Adipocyte (in vitro differentiated cells): ENCODE data around the gene DPYD.

Experiments
- DNase-seq: peaks from one replicate; pipeline ENCODE4 v3.0.0-alpha.2; 2015; ENCODE audit warnings: low read depth
- H3K27me3 ChIP-seq: replicated peaks from 2 replicates; pipeline ENCODE4 v1.7.0; 2013; ENCODE audit warnings: mild to moderate bottlenecking, low read length, moderate library complexity; ENCODE audit not compliant: control insufficient read depth, insufficient read depth
- H3K36me3 ChIP-seq: 2 replicates; pipeline ENCODE4 v1.7.0; 2013; ENCODE audit warnings: low read length, mild to moderate bottlenecking, moderate library complexity; ENCODE audit not compliant: control insufficient read depth, insufficient read depth, severe bottlenecking
- H3K4me1 ChIP-seq: 2 replicates; pipeline ENCODE4 v1.7.0; 2013; ENCODE audit warnings: mild to moderate bottlenecking, low read length, moderate library complexity; ENCODE audit not compliant: control insufficient read depth, insufficient read depth
- H3K4me3 ChIP-seq: 2 replicates; pipeline ENCODE4 v1.7.0; 2013; ENCODE audit warnings: mild to moderate bottlenecking, low read length, moderate library complexity
- H3K9ac ChIP-seq: 2 replicates; pipeline ENCODE4 v1.7.0; 2013; ENCODE audit warnings: mild to moderate bottlenecking, low read length, moderate library complexity
- H3K9me3 ChIP-seq: 2 replicates; pipeline ENCODE4 v1.7.0; 2013; ENCODE audit warnings: mild to moderate bottlenecking, low read length, moderate library complexity; ENCODE audit not compliant: control insufficient read depth

DPYD gene

DNA sequence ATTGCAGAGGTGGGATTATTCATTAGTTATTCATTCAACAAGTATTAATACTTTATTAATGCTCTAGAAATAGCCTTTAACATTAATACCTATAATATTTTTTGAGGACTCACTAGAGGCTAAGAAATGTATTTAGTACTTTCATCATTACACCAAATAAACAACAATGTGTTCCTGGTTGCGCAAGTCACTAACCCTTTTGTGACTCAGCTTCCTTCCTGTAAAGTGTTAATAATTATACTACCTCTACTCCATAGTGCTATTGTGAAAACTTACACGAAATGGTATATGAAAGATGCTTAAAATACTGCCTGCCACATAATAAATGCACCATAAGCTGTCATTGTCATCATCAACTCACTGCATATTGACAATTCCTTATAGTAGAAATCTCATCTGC, 431.0 kb downstream of the DPYD start:
- DNase-seq: peak; percentile 31
- Histone ChIP-seq H3K36me3 (no peaks in the 10 kb centered on the region), H3K4me1 (peaks cover 6% of the 10 kb centered on the region), H3K9me3 (no peaks in the 10 kb centered on the region), H3K9ac (no peak overlapping the region), H3K4me3 (no peak overlapping the region), H3K27me3 (no peaks in the 10 kb centered on the region)

- Histone ChIP-seq H3K4me1 (peaks cover 6% of the 10 kb centered on the region), H3K27me3 (no peaks in the 10 kb centered on the region), H3K4me3 (no peak overlapping the region), H3K9me3 (no peaks in the 10 kb centered on the region), H3K9ac (no peak overlapping the region), H3K36me3 (no peaks in the 10 kb centered on the region)
- no peak for DNase-seq
Measured at GRCh38 chr1:97488530-97488929, 432.3 kb downstream of the DPYD start.

DNA sequence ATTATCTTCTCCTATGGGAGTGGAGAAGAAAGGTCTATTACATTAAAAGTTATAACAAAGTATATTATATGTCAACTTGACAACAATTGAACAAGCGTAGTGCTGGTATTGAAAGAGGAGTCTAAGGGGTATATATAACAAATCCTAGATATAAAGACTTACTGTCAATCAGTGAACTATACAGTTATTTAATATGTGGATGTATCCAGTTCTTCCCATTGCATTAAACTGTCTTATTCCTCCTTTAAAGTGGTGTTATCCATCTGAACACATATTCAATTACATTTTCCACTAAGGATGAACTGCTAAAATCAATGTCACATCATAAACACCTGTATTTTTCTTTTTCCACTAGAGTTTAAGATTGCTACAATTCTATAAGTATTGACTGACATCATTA, 438.8 kb downstream of the DPYD start:
- H3K4me1 ChIP-seq: no peaks in the 10 kb centered on the region
- H3K27me3 ChIP-seq: no peaks in the 10 kb centered on the region
- H3K36me3 ChIP-seq: peaks cover 3% of the 10 kb centered on the region
- H3K4me3 ChIP-seq: no peak overlapping the region
- H3K9ac ChIP-seq: no peak overlapping the region
- H3K9me3 ChIP-seq: no peaks in the 10 kb centered on the region
- no peak for DNase-seq

- no peaks in the 10 kb centered on the region for H3K4me1 ChIP-seq
- H3K9ac ChIP-seq: no peak overlapping the region
- peaks cover 10% of the 10 kb centered on the region for H3K36me3 ChIP-seq
- DNase-seq: no peak
- no peak overlapping the region for H3K4me3 ChIP-seq
- H3K9me3 ChIP-seq: no peaks in the 10 kb centered on the region
- no peaks in the 10 kb centered on the region for H3K27me3 ChIP-seq
Measured at GRCh38 chr1:97467445-97467844, 453.4 kb downstream of the DPYD start.

- DNase-seq: no peak
- H3K9ac ChIP-seq: no peak overlapping the region
- no peaks in the 10 kb centered on the region for H3K9me3 ChIP-seq
- no peaks in the 10 kb centered on the region for H3K27me3 ChIP-seq
- H3K36me3 ChIP-seq: peaks cover 10% of the 10 kb centered on the region
- no peaks in the 10 kb centered on the region for H3K4me1 ChIP-seq
- H3K4me3 ChIP-seq: no peak overlapping the region
Measured at GRCh38 chr1:97464305-97464704, 456.5 kb downstream of the DPYD start.

DNA sequence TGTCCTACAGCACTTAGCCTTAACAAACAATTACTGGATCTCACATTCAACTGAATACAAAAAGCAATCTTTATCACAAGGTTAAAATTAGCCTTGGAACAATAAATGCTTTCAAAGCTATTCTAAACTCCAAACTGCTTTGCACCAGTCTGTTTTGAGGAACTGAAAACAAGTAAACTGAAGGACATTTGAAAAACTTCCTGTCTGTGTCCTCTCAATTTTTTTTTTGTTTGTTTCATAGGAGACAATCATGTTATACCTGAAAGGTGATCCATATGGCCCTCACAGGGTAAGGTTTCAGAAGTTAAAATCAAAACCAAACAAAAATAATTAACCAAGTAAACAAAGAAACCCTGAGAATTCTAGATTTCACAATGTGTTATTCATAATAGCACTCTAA, 459.1 kb downstream of the DPYD start:
- Histone ChIP-seq H3K9me3 (no peaks in the 10 kb centered on the region), H3K4me3 (no peak overlapping the region), H3K27me3 (no peaks in the 10 kb centered on the region), H3K4me1 (no peaks in the 10 kb centered on the region), H3K36me3 (peaks cover 7% of the 10 kb centered on the region), H3K9ac (no peak overlapping the region)
- DNase-seq: no peak

- H3K9me3 ChIP-seq: no peaks in the 10 kb centered on the region
- H3K9ac ChIP-seq: no peak overlapping the region
- H3K4me3 ChIP-seq: no peak overlapping the region
- no peaks in the 10 kb centered on the region for H3K27me3 ChIP-seq
- peak; percentile 2 for DNase-seq
- no peaks in the 10 kb centered on the region for H3K4me1 ChIP-seq
- no peaks in the 10 kb centered on the region for H3K36me3 ChIP-seq
Measured at GRCh38 chr1:97457446-97458089, 463.3 kb downstream of the DPYD start.

DNA sequence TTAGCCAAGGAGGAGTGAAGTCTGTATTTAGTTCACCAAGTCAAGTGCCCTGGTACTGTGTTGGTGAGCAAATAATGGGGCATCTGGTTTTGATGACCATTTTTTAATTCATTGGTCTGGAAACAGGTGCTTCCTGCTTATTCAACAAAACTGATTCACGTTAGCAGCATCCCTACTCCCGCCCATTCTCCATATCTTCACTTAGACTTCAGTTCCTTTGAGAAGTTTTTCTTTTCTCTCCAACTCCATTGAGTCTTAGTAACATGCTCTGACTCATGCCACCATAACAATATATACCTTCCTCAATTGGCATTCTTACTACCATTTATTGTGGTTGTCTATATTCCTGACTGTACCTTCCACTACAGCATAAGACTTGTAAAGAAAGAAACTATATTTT, 468.9 kb downstream of the DPYD start:
- H3K4me3 ChIP-seq: no peak overlapping the region
- no peaks in the 10 kb centered on the region for H3K27me3 ChIP-seq
- H3K9ac ChIP-seq: no peak overlapping the region
- no peak for DNase-seq
- H3K4me1 ChIP-seq: no peaks in the 10 kb centered on the region
- H3K36me3 ChIP-seq: no peaks in the 10 kb centered on the region
- H3K9me3 ChIP-seq: no peaks in the 10 kb centered on the region

- Histone ChIP-seq H3K4me3 (no peak overlapping the region), H3K36me3 (no peaks in the 10 kb centered on the region), H3K9ac (no peak overlapping the region), H3K27me3 (no peaks in the 10 kb centered on the region), H3K4me1 (no peaks in the 10 kb centered on the region), H3K9me3 (no peaks in the 10 kb centered on the region)
- DNase-seq: peak; percentile 48
Measured at GRCh38 chr1:97451046-97451826, 469.6 kb downstream of the DPYD start.

- peaks cover 6% of the 10 kb centered on the region for H3K4me1 ChIP-seq
- no peaks in the 10 kb centered on the region for H3K9me3 ChIP-seq
- no peak overlapping the region for H3K4me3 ChIP-seq
- H3K27me3 ChIP-seq: no peaks in the 10 kb centered on the region
- no peak for DNase-seq
- H3K9ac ChIP-seq: no peak overlapping the region
- H3K36me3 ChIP-seq: no peaks in the 10 kb centered on the region
Measured at GRCh38 chr1:97441966-97442365, 478.9 kb downstream of the DPYD start.

DNA sequence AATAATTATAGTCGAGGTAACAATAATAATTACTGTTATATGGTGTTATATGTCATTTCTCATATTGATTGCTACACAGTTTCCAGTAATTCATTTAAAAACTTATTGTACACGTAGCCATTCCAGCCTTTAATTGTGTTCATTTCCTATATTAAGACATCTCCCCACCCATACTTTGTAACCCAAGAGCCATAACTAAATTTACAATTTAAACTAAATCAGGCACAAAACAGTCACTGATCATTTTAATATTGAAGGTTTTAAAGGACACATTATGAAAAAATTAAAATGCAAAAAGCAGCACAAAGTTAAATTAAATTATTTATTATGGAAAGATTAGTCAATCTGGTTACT, 487.0 kb downstream of the DPYD start:
- H3K27me3 ChIP-seq: no peaks in the 10 kb centered on the region
- peaks cover 34% of the 10 kb centered on the region for H3K4me1 ChIP-seq
- no peak overlapping the region for H3K4me3 ChIP-seq
- DNase-seq: no peak
- H3K9ac ChIP-seq: no peak overlapping the region
- H3K9me3 ChIP-seq: no peaks in the 10 kb centered on the region
- H3K36me3 ChIP-seq: no peaks in the 10 kb centered on the region
